ENCODE measurements around the gene GALNT17.
A peak's percentile ranks its signal among the peaks of the same experiment; 100 is the strongest.

Gene GALNT17

GRCh38 chr7:71739520-71740173 is 607.7 kb downstream of the GALNT17 start:
- Histone ChIP-seq H3K4me1 (ENCODE audit: insufficient read depth, insufficient read length) (peaks cover 2% of the 10 kb centered on the region), H3K9me3 (ENCODE audit: insufficient read depth, low read length) (no peaks in the 10 kb centered on the region), H3K36me3 (ENCODE audit: insufficient read depth, insufficient read length, low read length) (no peaks in the 10 kb centered on the region), H3K4me3 (ENCODE audit: insufficient read length, low read depth) (no peak overlapping the region), H3K27me3 (ENCODE audit: insufficient read depth, insufficient read length) (no peaks in the 10 kb centered on the region), H3K9ac (ENCODE audit: insufficient read length, low read depth) (no peak overlapping the region)
- peak; percentile 84 for DNase-seq (ENCODE audit: low read depth, low spot score)
- no peak for TF ChIP-seq YY1 (IDR thresholded peaks at IDR 0.05; ENCODE audit: insufficient read depth, insufficient read length)
- no peak for TF ChIP-seq ZNF274 (IDR thresholded peaks at IDR 0.05; ENCODE audit: low read depth, low read length)
- TF ChIP-seq SUZ12 (IDR thresholded peaks at IDR 0.05; ENCODE audit: extremely low read depth, insufficient read depth, insufficient read length), result no peak

GRCh38 chr7:71740174-71740560 is 608.2 kb downstream of the GALNT17 start:
- TF ChIP-seq YY1 (IDR thresholded peaks at IDR 0.05; ENCODE audit: insufficient read depth, insufficient read length) (no peak), SUZ12 (IDR thresholded peaks at IDR 0.05; ENCODE audit: extremely low read depth, insufficient read depth, insufficient read length) (no peak), ZNF274 (IDR thresholded peaks at IDR 0.05; ENCODE audit: low read depth, low read length) (no peak)
- H3K4me3 ChIP-seq (ENCODE audit: insufficient read length, low read depth), result no peak overlapping the region
- no peak for DNase-seq (ENCODE audit: low read depth, low spot score)
- peaks cover 2% of the 10 kb centered on the region for H3K4me1 ChIP-seq (ENCODE audit: insufficient read depth, insufficient read length)
- no peaks in the 10 kb centered on the region for H3K36me3 ChIP-seq (ENCODE audit: insufficient read depth, insufficient read length, low read length)
- H3K9me3 ChIP-seq (ENCODE audit: insufficient read depth, low read length), result no peaks in the 10 kb centered on the region
- no peaks in the 10 kb centered on the region for H3K27me3 ChIP-seq (ENCODE audit: insufficient read depth, insufficient read length)
- no peak overlapping the region for H3K9ac ChIP-seq (ENCODE audit: insufficient read length, low read depth)

GRCh38 chr7:71746006-71746405 is 614.1 kb downstream of the GALNT17 start:
- no peaks in the 10 kb centered on the region for H3K36me3 ChIP-seq (ENCODE audit: insufficient read depth, insufficient read length, low read length)

GRCh38 chr7:71750290-71750689 is 618.3 kb downstream of the GALNT17 start:
- Histone ChIP-seq H3K36me3 (ENCODE audit: insufficient read depth, insufficient read length, low read length) (no peaks in the 10 kb centered on the region), H3K9ac (ENCODE audit: insufficient read length, low read depth) (no peak overlapping the region), H3K27me3 (ENCODE audit: insufficient read depth, insufficient read length) (peaks cover 32% of the 10 kb centered on the region), H3K4me1 (ENCODE audit: insufficient read depth, insufficient read length) (peaks cover 3% of the 10 kb centered on the region), H3K4me3 (ENCODE audit: insufficient read length, low read depth) (no peak overlapping the region), H3K9me3 (ENCODE audit: insufficient read depth, low read length) (peaks cover 10% of the 10 kb centered on the region)
- no peak for DNase-seq (ENCODE audit: low read depth, low spot score)
- TF ChIP-seq YY1 (IDR thresholded peaks at IDR 0.05; ENCODE audit: insufficient read depth, insufficient read length), result no peak
- no peak for TF ChIP-seq SUZ12 (IDR thresholded peaks at IDR 0.05; ENCODE audit: extremely low read depth, insufficient read depth, insufficient read length)
- no peak for TF ChIP-seq ZNF274 (IDR thresholded peaks at IDR 0.05; ENCODE audit: low read depth, low read length)

More at GRCh38 chr7:71746006-71746405, 614.1 kb downstream of the GALNT17 start:
- peaks cover 10% of the 10 kb centered on the region for H3K9me3 ChIP-seq (ENCODE audit: insufficient read depth, low read length)
- H3K9ac ChIP-seq (ENCODE audit: insufficient read length, low read depth), result no peak overlapping the region
- peaks cover 3% of the 10 kb centered on the region for H3K27me3 ChIP-seq (ENCODE audit: insufficient read depth, insufficient read length)
- TF ChIP-seq SUZ12 (IDR thresholded peaks at IDR 0.05; ENCODE audit: extremely low read depth, insufficient read depth, insufficient read length), result no peak
- TF ChIP-seq ZNF274 (IDR thresholded peaks at IDR 0.05; ENCODE audit: low read depth, low read length), result no peak
- TF ChIP-seq YY1 (IDR thresholded peaks at IDR 0.05; ENCODE audit: insufficient read depth, insufficient read length), result no peak
- no peak for DNase-seq (ENCODE audit: low read depth, low spot score)
- no peaks in the 10 kb centered on the region for H3K4me1 ChIP-seq (ENCODE audit: insufficient read depth, insufficient read length)
- no peak overlapping the region for H3K4me3 ChIP-seq (ENCODE audit: insufficient read length, low read depth)

- TF ChIP-seq YY1 (IDR thresholded peaks at IDR 0.05; ENCODE audit: insufficient read depth, insufficient read length), result no peak
- TF ChIP-seq ZNF274 (IDR thresholded peaks at IDR 0.05; ENCODE audit: low read depth, low read length), result no peak
- no peak for TF ChIP-seq SUZ12 (IDR thresholded peaks at IDR 0.05; ENCODE audit: extremely low read depth, insufficient read depth, insufficient read length)
Observed at GRCh38 chr7:71752171-71752935, 620.4 kb downstream of the GALNT17 start.

GRCh38 chr7:71753236-71753635 is 621.3 kb downstream of the GALNT17 start:
- Histone ChIP-seq H3K4me1 (ENCODE audit: insufficient read depth, insufficient read length) (peaks cover 3% of the 10 kb centered on the region), H3K36me3 (ENCODE audit: insufficient read depth, insufficient read length, low read length) (no peaks in the 10 kb centered on the region), H3K27me3 (ENCODE audit: insufficient read depth, insufficient read length) (peaks cover 32% of the 10 kb centered on the region), H3K9ac (ENCODE audit: insufficient read length, low read depth) (no peak overlapping the region), H3K9me3 (ENCODE audit: insufficient read depth, low read length) (peaks cover 10% of the 10 kb centered on the region), H3K4me3 (ENCODE audit: insufficient read length, low read depth) (no peak overlapping the region)
- no peak for DNase-seq (ENCODE audit: low read depth, low spot score)
- TF ChIP-seq ZNF274 (IDR thresholded peaks at IDR 0.05; ENCODE audit: low read depth, low read length) (no peak), SUZ12 (IDR thresholded peaks at IDR 0.05; ENCODE audit: extremely low read depth, insufficient read depth, insufficient read length) (no peak), YY1 (IDR thresholded peaks at IDR 0.05; ENCODE audit: insufficient read depth, insufficient read length) (no peak)

More at GRCh38 chr7:71752171-71752935, 620.4 kb downstream of the GALNT17 start:
- Histone ChIP-seq H3K27me3 (ENCODE audit: insufficient read depth, insufficient read length) (peaks cover 32% of the 10 kb centered on the region), H3K36me3 (ENCODE audit: insufficient read depth, insufficient read length, low read length) (no peaks in the 10 kb centered on the region), H3K4me3 (ENCODE audit: insufficient read length, low read depth) (peak overlapping the region; percentile 28), H3K4me1 (ENCODE audit: insufficient read depth, insufficient read length) (peaks cover 3% of the 10 kb centered on the region), H3K9me3 (ENCODE audit: insufficient read depth, low read length) (peaks cover 10% of the 10 kb centered on the region), H3K9ac (ENCODE audit: insufficient read length, low read depth) (peak overlapping the region; percentile 72)
- no peak for DNase-seq (ENCODE audit: low read depth, low spot score)
